HG03095 (cell line): ENCODE results near the gene ADGRD1.
"Not testable (repeated sequence)": the region's sequence is repeated elsewhere in the genome, so short reads cannot be mapped to it uniquely, and the experiment has no call there.

Experiments used
- ATAC-seq: cut with Tn5 transposase; IDR thresholded peaks from one replicate; pipeline ENCODE4 v1.9.1; 2021; ENCODE audit warnings: moderate library complexity; ENCODE audit not compliant: unreplicated experiment

Gene ADGRD1

GRCh38 chr12:130953771-130954543 lies at the start of gene ADGRD1:
TSS of gene ADGRD1 (plus strand) at chr12:130953907. CDS start at chr12:130954466, 559 bp downstream.
- ATAC-seq, result no peak

- no peak for ATAC-seq
These were observed 49.6 kb upstream of the ADGRD1 start for GRCh38 chr12:130904064-130904463.

GRCh38 chr12:130904936-130905455 lies 48.7 kb upstream of the ADGRD1 start:
- not testable (repeated sequence) for ATAC-seq

GRCh38 chr12:130909111-130909510 lies 44.6 kb upstream of the ADGRD1 start:
- ATAC-seq, result no peak

GRCh38 chr12:130911193-130911592 lies 42.5 kb upstream of the ADGRD1 start:
- no peak for ATAC-seq

- no peak for ATAC-seq
These were observed 41.8 kb upstream of the ADGRD1 start for GRCh38 chr12:130911933-130912332.

GRCh38 chr12:130916241-130916911 lies 37.3 kb upstream of the ADGRD1 start:
- ATAC-seq, result no peak

GRCh38 chr12:130917607-130918006 lies 36.1 kb upstream of the ADGRD1 start:
- no peak for ATAC-seq

- ATAC-seq, result no peak
These were observed 34.6 kb upstream of the ADGRD1 start for GRCh38 chr12:130919086-130919485.

GRCh38 chr12:130920119-130920703 lies 33.5 kb upstream of the ADGRD1 start:
- ATAC-seq, result no peak

- no peak for ATAC-seq
These were observed 32.9 kb upstream of the ADGRD1 start for GRCh38 chr12:130920723-130921381.

GRCh38 chr12:130922511-130922953 lies 31.2 kb upstream of the ADGRD1 start:
- ATAC-seq, result no peak

GRCh38 chr12:130924966-130925665 lies 28.6 kb upstream of the ADGRD1 start:
- no peak for ATAC-seq

GRCh38 chr12:130925666-130926015 lies 28.1 kb upstream of the ADGRD1 start:
- ATAC-seq, result no peak

- no peak for ATAC-seq
These were observed 24.3 kb upstream of the ADGRD1 start for GRCh38 chr12:130929363-130929762.

GRCh38 chr12:130932061-130932930 lies 21.4 kb upstream of the ADGRD1 start:
- no peak for ATAC-seq

GRCh38 chr12:130933269-130933995 lies 20.3 kb upstream of the ADGRD1 start:
- no peak for ATAC-seq

GRCh38 chr12:130934753-130935152 lies 19.0 kb upstream of the ADGRD1 start:
- no peak for ATAC-seq

GRCh38 chr12:130936561-130936960 lies 17.1 kb upstream of the ADGRD1 start:
- ATAC-seq, result no peak
